Measurements from ENCODE around the gene MTHFSD.
A peak's percentile ranks its signal among the peaks of the same experiment; 100 is the strongest.

MTHFSD gene

DNA sequence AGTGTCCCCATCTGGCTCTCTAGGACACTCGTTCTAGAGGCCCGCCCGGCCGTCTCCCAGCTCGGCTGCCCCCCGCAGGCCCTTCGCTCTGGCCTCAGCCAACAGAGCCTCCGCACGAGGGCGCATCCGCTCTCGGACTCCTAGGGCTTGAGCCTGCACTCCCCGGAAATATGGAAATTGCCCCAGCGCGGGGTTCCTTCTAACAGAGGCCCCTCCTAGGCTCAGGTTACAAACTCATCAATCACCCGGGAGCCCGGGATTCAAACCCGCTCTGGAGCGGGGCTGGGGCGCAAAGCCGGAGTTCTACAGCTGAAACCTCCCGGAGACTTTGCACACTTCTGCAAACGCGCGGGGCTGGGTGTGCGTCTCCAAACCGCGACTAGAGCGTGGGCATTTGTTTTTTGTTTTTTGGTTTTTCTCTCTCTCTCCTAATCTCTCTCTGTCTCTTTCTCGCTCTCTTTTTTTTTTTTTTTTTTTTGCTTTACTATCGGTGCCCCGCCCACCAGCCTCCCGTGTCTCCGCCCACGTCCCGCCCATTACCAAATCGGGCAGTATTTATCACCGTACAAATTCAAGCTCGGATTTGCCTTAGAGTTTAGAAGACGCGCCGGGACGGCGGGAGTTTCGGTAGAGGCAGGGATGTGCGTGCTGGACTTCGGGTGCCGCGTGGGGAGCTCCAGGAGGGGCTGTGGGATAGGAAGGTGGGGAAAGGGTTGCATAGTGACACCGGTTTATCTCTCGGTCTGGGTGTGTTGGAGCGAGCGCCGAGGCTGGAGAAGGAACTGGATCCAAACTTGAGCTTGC lies 20.9 kb upstream of the MTHFSD start:
- TF ChIP-seq, protein P1, sequence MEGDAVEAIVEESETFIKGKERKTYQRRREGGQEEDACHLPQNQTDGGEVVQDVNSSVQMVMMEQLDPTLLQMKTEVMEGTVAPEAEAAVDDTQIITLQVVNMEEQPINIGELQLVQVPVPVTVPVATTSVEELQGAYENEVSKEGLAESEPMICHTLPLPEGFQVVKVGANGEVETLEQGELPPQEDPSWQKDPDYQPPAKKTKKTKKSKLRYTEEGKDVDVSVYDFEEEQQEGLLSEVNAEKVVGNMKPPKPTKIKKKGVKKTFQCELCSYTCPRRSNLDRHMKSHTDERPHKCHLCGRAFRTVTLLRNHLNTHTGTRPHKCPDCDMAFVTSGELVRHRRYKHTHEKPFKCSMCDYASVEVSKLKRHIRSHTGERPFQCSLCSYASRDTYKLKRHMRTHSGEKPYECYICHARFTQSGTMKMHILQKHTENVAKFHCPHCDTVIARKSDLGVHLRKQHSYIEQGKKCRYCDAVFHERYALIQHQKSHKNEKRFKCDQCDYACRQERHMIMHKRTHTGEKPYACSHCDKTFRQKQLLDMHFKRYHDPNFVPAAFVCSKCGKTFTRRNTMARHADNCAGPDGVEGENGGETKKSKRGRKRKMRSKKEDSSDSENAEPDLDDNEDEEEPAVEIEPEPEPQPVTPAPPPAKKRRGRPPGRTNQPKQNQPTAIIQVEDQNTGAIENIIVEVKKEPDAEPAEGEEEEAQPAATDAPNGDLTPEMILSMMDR (IDR thresholded peaks at IDR 0.05; ENCODE audit: low read depth, low read length), result peak; percentile 74
- H3K4me3 ChIP-seq (ENCODE audit: low read depth, low read length), result peak overlapping the region; percentile 84

DNA sequence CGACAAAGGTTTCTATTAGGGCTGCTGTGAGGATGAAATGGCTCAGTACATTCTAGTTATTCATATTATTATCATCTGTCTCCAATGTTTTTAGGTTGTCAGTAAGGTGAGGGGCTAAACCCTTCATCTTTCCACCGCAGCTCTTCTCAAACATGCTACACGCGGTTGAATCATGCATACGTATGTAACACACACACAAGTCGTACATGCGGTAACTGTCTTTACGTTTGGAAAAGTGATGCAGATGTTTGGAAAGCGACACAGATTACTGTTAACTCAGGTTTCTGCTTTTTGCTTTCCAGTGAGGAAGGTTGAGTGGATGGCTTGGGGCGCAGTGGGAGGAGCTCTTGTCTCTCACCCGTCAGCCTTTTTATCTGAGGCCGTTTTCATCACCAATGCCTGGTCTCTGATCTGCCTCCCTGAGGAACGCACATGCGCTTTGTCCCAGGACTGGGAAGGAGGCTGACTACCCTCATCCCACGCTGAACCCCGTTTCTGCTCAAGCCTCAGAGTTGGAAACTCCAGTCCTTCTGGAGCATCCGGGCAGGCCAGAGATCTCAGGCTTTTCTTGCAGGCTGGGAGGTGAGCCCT lies 20.2 kb upstream of the MTHFSD start:
- TF ChIP-seq, protein P1 (IDR thresholded peaks at IDR 0.05; ENCODE audit: low read depth, low read length), result no peak
- peak overlapping the region; percentile 84 for H3K4me3 ChIP-seq (ENCODE audit: low read depth, low read length)

DNA sequence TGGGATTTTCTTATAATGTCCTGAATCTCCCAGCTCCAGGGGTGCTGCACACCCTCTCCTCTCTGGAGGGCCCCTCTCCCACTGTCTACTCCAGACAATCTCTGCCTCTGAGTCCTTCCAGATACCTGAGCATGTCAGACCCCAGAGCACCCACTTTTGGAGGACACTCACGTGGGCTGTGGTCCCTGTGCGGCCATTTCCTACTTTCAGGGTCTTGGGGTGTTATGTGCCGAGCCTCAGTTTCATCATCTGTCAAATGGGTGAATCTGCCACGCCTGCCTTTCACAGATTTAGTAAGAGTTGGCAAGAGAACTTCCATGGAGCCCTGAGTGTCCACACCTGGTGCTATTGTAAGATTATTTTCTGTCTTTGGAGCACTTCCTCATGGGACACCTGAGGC lies 19.6 kb upstream of the MTHFSD start:
- no peak overlapping the region for H3K4me3 ChIP-seq (ENCODE audit: low read depth, low read length)
- TF ChIP-seq, protein P1 (IDR thresholded peaks at IDR 0.05; ENCODE audit: low read depth, low read length), result no peak

DNA sequence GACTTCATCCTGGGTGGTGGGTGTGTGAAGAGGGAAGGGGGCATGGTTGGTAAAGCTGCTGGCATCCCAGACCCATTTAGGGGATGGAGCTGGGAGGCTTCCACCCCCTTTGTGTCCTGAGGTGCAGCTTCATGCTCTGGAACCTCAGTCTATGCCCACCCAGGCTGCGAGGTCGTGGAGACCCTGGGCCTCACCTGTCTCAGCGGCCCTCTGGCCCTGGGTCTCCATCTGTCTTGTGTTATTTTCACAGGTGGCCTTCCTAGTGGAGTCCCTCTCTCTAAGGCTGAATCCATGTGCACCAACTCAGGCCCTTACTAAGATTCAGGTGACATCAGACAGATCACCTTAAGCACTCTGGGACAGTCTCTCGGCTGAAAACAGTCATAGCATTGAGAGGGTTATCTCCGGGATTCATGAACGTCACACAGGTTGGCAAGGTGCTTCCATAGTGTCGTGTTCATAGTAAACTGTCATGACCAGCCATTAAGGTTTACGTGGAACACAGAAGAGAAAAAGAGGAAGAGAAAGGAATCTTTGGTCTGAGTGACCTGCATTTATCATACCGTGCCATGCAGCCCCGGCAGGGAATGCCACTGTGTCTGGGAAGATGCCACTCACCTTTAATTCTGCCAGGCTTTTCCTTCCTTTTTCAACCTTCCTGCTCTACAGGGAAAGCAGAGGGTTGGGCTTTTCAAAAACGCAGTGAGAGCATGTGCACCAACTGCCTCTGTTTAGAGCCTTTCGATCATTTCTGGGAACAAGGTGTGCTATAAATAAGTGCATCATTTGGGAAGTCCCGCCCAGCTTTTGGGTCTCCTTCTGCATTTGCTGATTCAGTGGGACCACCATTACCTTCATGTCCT lies 18.8 kb upstream of the MTHFSD start:
- TF ChIP-seq, protein P1 (IDR thresholded peaks at IDR 0.05; ENCODE audit: low read depth, low read length), result no peak
- H3K4me3 ChIP-seq (ENCODE audit: low read depth, low read length), result no peak overlapping the region

DNA sequence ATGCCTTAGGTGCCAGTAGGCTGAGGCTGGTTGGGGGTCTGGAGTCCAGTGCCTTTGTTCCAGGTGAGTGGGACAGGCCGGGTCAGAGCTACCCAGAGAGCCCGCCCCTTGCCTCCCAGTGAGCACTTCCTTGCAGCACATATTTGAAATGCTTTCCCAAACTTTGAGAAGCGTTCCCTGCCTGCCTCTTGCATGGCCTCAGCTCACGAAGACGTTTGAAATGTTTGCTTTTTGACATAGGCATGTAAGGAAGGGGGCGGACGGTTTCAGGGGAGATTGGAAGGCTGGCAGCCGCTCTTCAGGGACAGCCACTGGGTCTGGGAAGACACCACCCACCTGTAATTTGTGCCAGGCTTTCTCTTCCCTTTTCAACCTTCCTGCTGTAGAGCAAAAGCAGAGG lies 18.2 kb upstream of the MTHFSD start:
- H3K4me3 ChIP-seq (ENCODE audit: low read depth, low read length), result no peak overlapping the region

DNA sequence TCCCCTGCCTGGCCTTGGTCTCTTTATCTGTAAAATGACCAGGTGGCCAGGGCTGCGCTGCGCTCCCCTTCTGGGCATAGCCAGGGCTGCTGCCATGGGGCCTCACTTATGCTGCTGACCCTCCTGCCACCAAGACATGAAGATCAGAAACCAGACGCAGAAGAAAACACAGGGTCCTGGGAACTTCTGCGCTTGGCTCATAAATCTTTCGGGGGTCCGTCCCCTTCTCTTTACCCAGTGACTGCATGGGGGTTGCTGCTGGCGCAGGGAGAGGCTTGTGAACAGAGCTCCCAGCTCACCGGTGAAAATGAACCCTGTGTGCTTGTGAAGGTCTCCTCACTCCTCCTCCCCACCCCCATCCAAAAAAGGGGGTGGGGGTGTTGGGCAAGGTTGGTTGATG lies 17.6 kb upstream of the MTHFSD start:
- no peak overlapping the region for H3K4me3 ChIP-seq (ENCODE audit: low read depth, low read length)
- TF ChIP-seq, protein P1 (IDR thresholded peaks at IDR 0.05; ENCODE audit: low read depth, low read length), result no peak

More for the DNA sequence above, 18.2 kb upstream of the MTHFSD start:
- TF ChIP-seq, protein P1 (IDR thresholded peaks at IDR 0.05; ENCODE audit: low read depth, low read length), result no peak

Measured in WI38 (cell line).